Suprapubic skin (tissue), 3 donors: ENCODE data around the gene ZBTB16.

Source experiments
- EP300 ChIP-seq: sonication (generic); formaldehyde crosslinking; IDR thresholded peaks from one replicate; pipeline ENCODE4 v1.6.1; 2017; ENCODE audit warnings: antibody characterized with exemption
- POLR2A ChIP-seq, 2 donors: fragments of 450-650 bp; IDR thresholded peaks; one replicate each; pipeline ENCODE4 v1.6.1; 2017; ENCODE audit warnings: antibody characterized with exemption in 2 of 2, mild to moderate bottlenecking in 2 of 2, moderate library complexity in 2 of 2
- TF ChIP-seq, protein P1 (sequence below), 2 donors: fragments of 200-600 bp in 1 of 2; fragments of 450-650 bp in 1 of 2; sonication (generic) in 1 of 2; IDR thresholded peaks; one replicate each; pipeline ENCODE4 v1.5.1; 2016 to 2019; ENCODE audit warnings: antibody characterized with exemption in 2 of 2, mild to moderate bottlenecking in 1 of 2, moderate library complexity in 1 of 2

- TF ChIP-seq, protein P1, sequence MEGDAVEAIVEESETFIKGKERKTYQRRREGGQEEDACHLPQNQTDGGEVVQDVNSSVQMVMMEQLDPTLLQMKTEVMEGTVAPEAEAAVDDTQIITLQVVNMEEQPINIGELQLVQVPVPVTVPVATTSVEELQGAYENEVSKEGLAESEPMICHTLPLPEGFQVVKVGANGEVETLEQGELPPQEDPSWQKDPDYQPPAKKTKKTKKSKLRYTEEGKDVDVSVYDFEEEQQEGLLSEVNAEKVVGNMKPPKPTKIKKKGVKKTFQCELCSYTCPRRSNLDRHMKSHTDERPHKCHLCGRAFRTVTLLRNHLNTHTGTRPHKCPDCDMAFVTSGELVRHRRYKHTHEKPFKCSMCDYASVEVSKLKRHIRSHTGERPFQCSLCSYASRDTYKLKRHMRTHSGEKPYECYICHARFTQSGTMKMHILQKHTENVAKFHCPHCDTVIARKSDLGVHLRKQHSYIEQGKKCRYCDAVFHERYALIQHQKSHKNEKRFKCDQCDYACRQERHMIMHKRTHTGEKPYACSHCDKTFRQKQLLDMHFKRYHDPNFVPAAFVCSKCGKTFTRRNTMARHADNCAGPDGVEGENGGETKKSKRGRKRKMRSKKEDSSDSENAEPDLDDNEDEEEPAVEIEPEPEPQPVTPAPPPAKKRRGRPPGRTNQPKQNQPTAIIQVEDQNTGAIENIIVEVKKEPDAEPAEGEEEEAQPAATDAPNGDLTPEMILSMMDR (IDR thresholded peaks at IDR 0.05): no peak
- no peak for TF ChIP-seq POLR2A (IDR thresholded peaks at IDR 0.05)
- TF ChIP-seq EP300: no peak
Measured at GRCh38 chr11:114128399-114128798, 68.9 kb downstream of the ZBTB16 start.
